Heart left ventricle (tissue), 13 donors: ENCODE measurements around the gene SMG7.

Experiments
- POLR2A ChIP-seq, 2 donors: fragments of 450-650 bp; IDR thresholded peaks; one replicate each; pipeline ENCODE4 v1.6.1; 2017; ENCODE audit warnings: antibody characterized with exemption in 2 of 2, mild to moderate bottlenecking in 2 of 2, moderate library complexity in 2 of 2
- TF ChIP-seq, protein P1 (sequence below), 12 donors: fragments of 200-600 bp; sonication (generic) in 4 of 12; IDR thresholded peaks; one replicate each; pipeline versions ENCODE4 v1.5.0 to v1.8.0; 2018 to 2022; ENCODE audit warnings: antibody characterized with exemption in 12 of 12, mild to moderate bottlenecking in 5 of 12
- donor health status: ischemic (EF 13 %, LVEDD 7.1; RV severe dilation, severe dysfunction).
- donor health status: DM: no; HTN: yes; CAD: no.
- donor health status: DM: no; HTN: no; CAD: no.
- donor health status: ischemic (EF 25% LVEDD 6.9; RV normal size, moderate dysfunction).
- donor health status: ischemic (EF 25% LVEDD 5.7; RV mildly dilated, moderate dysfunction).
- donor health status: ischemic (EF 35%, LVEDD 5.7; RV mildly dilated, moderate dysfunction).
- donor health status: nonischemic (EF 11% LVEDD 7.7; RV severe dilation, severe dysfunction).
- donor health status: DM: yes; HTN: yes; CAD: no.
- donor health status: PGD.
- donor health status: ischemic (EF 29% LVEDD 5.4; RV normal size, mild dysfunction).
- donor health status: nonischemic (EF 23%, LVEDD 6.1; RV moderate dilation, normal function).

DNA sequence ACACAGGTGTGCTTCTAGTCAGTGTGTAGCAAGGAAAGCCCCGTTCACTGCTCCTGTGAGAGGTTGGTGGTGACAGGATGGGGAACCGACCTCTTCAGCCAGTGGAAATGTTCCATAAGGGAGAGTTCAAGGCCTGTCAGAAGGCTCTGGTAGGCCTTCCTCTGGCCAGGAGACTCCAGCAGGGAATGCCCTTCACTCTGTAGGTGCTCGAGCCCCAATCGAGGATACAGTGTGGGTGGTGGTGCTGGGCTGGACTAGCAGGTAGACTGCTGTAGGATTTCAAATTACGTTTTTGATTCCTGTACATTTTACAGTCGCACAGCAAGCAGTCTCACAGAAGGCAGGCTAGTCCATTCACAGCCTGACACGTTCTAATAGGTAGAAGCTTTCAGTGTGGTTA, 80.1 kb downstream of the SMG7 start:
- TF ChIP-seq, protein P1, sequence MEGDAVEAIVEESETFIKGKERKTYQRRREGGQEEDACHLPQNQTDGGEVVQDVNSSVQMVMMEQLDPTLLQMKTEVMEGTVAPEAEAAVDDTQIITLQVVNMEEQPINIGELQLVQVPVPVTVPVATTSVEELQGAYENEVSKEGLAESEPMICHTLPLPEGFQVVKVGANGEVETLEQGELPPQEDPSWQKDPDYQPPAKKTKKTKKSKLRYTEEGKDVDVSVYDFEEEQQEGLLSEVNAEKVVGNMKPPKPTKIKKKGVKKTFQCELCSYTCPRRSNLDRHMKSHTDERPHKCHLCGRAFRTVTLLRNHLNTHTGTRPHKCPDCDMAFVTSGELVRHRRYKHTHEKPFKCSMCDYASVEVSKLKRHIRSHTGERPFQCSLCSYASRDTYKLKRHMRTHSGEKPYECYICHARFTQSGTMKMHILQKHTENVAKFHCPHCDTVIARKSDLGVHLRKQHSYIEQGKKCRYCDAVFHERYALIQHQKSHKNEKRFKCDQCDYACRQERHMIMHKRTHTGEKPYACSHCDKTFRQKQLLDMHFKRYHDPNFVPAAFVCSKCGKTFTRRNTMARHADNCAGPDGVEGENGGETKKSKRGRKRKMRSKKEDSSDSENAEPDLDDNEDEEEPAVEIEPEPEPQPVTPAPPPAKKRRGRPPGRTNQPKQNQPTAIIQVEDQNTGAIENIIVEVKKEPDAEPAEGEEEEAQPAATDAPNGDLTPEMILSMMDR (IDR thresholded peaks at IDR 0.05), result no peak
- TF ChIP-seq POLR2A (IDR thresholded peaks at IDR 0.05), result no peak
